Measurements from ENCODE around the gene FUT7. TPM values are rescaled to one million over a fixed set of nuclear protein-coding genes. Genes with fewer than 3 reads are reported as not detected.
"Not testable (repeated sequence)": the region's sequence is repeated elsewhere in the genome, so short reads cannot be mapped to it uniquely, and the experiment has no call there.

FUT7 gene
- total RNA-seq, 1 donor from 2014 or later, result not detected

- no peak for DNase-seq (ENCODE audit: extremely low read depth, low read depth, low spot score)
These were observed 3.0 kb upstream of the FUT7 start for GRCh38 chr9:137034709-137035506.

- no peak for DNase-seq (ENCODE audit: extremely low read depth, low read depth, low spot score)
These were observed 2.3 kb upstream of the FUT7 start for GRCh38 chr9:137034039-137034708.

GRCh38 chr9:137033481-137033880, 1.6 kb upstream of the FUT7 start:
- not testable (repeated sequence) for DNase-seq (ENCODE audit: extremely low read depth, low read depth, low spot score)

- DNase-seq (ENCODE audit: extremely low read depth, low read depth, low spot score), result no peak
These were observed 970 bp upstream of the FUT7 start for GRCh38 chr9:137032858-137033257.

GRCh38 chr9:137030538-137031527, 1.1 kb downstream of the FUT7 start:
- no peak for DNase-seq (ENCODE audit: extremely low read depth, low read depth, low spot score)

- no peak for DNase-seq (ENCODE audit: extremely low read depth, low read depth, low spot score)
These were observed 1.9 kb downstream of the FUT7 start for GRCh38 chr9:137030006-137030405.

- no peak for DNase-seq (ENCODE audit: extremely low read depth, low read depth, low spot score)
These were observed 2.6 kb downstream of the FUT7 start for GRCh38 chr9:137029058-137029936.

- no peak for DNase-seq (ENCODE audit: extremely low read depth, low read depth, low spot score)
These were observed 3.4 kb downstream of the FUT7 start for GRCh38 chr9:137028263-137029057.

GRCh38 chr9:137027369-137028262, 4.3 kb downstream of the FUT7 start, which contains the start of gene ABCA2:
ABCA2 (minus strand) TSS chr9:137028237; CDS start chr9:137028140, 97 bp downstream.
- DNase-seq (ENCODE audit: extremely low read depth, low read depth, low spot score), result no peak

GRCh38 chr9:137026828-137027227, 5.1 kb downstream of the FUT7 start:
- no peak for DNase-seq (ENCODE audit: extremely low read depth, low read depth, low spot score)

GRCh38 chr9:137026384-137026783, 5.5 kb downstream of the FUT7 start:
- no peak for DNase-seq (ENCODE audit: extremely low read depth, low read depth, low spot score)

- DNase-seq (ENCODE audit: extremely low read depth, low read depth, low spot score), result no peak
These were observed 6.3 kb downstream of the FUT7 start for GRCh38 chr9:137025517-137025966.

GRCh38 chr9:137023583-137023991, 8.3 kb downstream of the FUT7 start:
- DNase-seq (ENCODE audit: extremely low read depth, low read depth, low spot score), result no peak

GRCh38 chr9:137023157-137023556, 8.7 kb downstream of the FUT7 start:
- DNase-seq (ENCODE audit: extremely low read depth, low read depth, low spot score), result no peak

GRCh38 chr9:137022662-137023008, 9.3 kb downstream of the FUT7 start:
- DNase-seq (ENCODE audit: extremely low read depth, low read depth, low spot score), result no peak

- DNase-seq (ENCODE audit: extremely low read depth, low read depth, low spot score), result no peak
These were observed 9.8 kb downstream of the FUT7 start for GRCh38 chr9:137021979-137022661.

GRCh38 chr9:137021568-137021978, 10.3 kb downstream of the FUT7 start:
- DNase-seq (ENCODE audit: extremely low read depth, low read depth, low spot score), result no peak

Measured in glomerular endothelial cell (primary cell).